ENCODE results near the gene NT5C2.

NT5C2 gene

GRCh38 chr10:103077020-103077419, 116.1 kb downstream of the NT5C2 start:
- TF ChIP-seq EZH2phosphoT487 (IDR thresholded peaks at IDR 0.05; ENCODE audit: low read length) (no peak), EZH2 (optimal IDR thresholded peaks at IDR 0.05; ENCODE audit: low read depth, low read length) (no peak), CTCF (IDR thresholded peaks at IDR 0.05; ENCODE audit: low read length) (no peak)
- no peaks in the 10 kb centered on the region for H4K20me1 ChIP-seq (ENCODE audit: insufficient read depth, low read length)
- no peak overlapping the region for H3K4me3 ChIP-seq (ENCODE audit: low read length)
- H3K4me2 ChIP-seq (ENCODE audit: low read depth, low read length): no peak overlapping the region
- no peak for DNase-seq
- no peaks in the 10 kb centered on the region for H3K4me1 ChIP-seq (ENCODE audit: low read length)
- no peaks in the 10 kb centered on the region for H3K36me3 ChIP-seq (replicated peaks; ENCODE audit: insufficient read depth, low read length)
- no peaks in the 10 kb centered on the region for H3K9me2 ChIP-seq (replicated peaks; ENCODE audit: insufficient read depth, low read length)
- H3K9ac ChIP-seq (ENCODE audit: low read length): no peak overlapping the region
- H3K9me3 ChIP-seq (replicated peaks; ENCODE audit: insufficient read depth, low read length): no peaks in the 10 kb centered on the region
- H3K27me3 ChIP-seq (replicated peaks; ENCODE audit: insufficient read depth, low read length): no peaks in the 10 kb centered on the region
- no peaks in the 10 kb centered on the region for H3F3A ChIP-seq (ENCODE audit: insufficient read depth, low read length)
- H3K79me2 ChIP-seq (ENCODE audit: low read length): no peaks in the 10 kb centered on the region
- H2AFZ ChIP-seq (ENCODE audit: low read length): no peak overlapping the region
- no peak overlapping the region for H3K27ac ChIP-seq (ENCODE audit: low read length)

GRCh38 chr10:103072891-103073290, 120.2 kb downstream of the NT5C2 start:
- no peak overlapping the region for H3K27ac ChIP-seq (ENCODE audit: low read length)
- no peak overlapping the region for H3K4me3 ChIP-seq (ENCODE audit: low read length)
- peaks cover 5% of the 10 kb centered on the region for H3F3A ChIP-seq (ENCODE audit: insufficient read depth, low read length)
- no peaks in the 10 kb centered on the region for H3K9me3 ChIP-seq (replicated peaks; ENCODE audit: insufficient read depth, low read length)
- H3K27me3 ChIP-seq (replicated peaks; ENCODE audit: insufficient read depth, low read length): no peaks in the 10 kb centered on the region
- TF ChIP-seq EZH2phosphoT487 (IDR thresholded peaks at IDR 0.05; ENCODE audit: low read length) (no peak), CTCF (IDR thresholded peaks at IDR 0.05; ENCODE audit: low read length) (no peak), EZH2 (optimal IDR thresholded peaks at IDR 0.05; ENCODE audit: low read depth, low read length) (no peak)
- no peaks in the 10 kb centered on the region for H3K36me3 ChIP-seq (replicated peaks; ENCODE audit: insufficient read depth, low read length)
- no peaks in the 10 kb centered on the region for H3K79me2 ChIP-seq (ENCODE audit: low read length)
- no peaks in the 10 kb centered on the region for H4K20me1 ChIP-seq (ENCODE audit: insufficient read depth, low read length)
- H3K9ac ChIP-seq (ENCODE audit: low read length): no peak overlapping the region
- peaks cover 22% of the 10 kb centered on the region for H3K4me1 ChIP-seq (ENCODE audit: low read length)
- H3K4me2 ChIP-seq (ENCODE audit: low read depth, low read length): no peak overlapping the region
- no peak overlapping the region for H2AFZ ChIP-seq (ENCODE audit: low read length)
- DNase-seq: no peak
- H3K9me2 ChIP-seq (replicated peaks; ENCODE audit: insufficient read depth, low read length): no peaks in the 10 kb centered on the region

- peaks cover 5% of the 10 kb centered on the region for H3F3A ChIP-seq (ENCODE audit: insufficient read depth, low read length)
- no peaks in the 10 kb centered on the region for H3K9me2 ChIP-seq (replicated peaks; ENCODE audit: insufficient read depth, low read length)
- H3K27me3 ChIP-seq (replicated peaks; ENCODE audit: insufficient read depth, low read length): no peaks in the 10 kb centered on the region
- H3K4me3 ChIP-seq (ENCODE audit: low read length): no peak overlapping the region
- H3K79me2 ChIP-seq (ENCODE audit: low read length): no peaks in the 10 kb centered on the region
- H2AFZ ChIP-seq (ENCODE audit: low read length): no peak overlapping the region
- DNase-seq: no peak
- H4K20me1 ChIP-seq (ENCODE audit: insufficient read depth, low read length): no peaks in the 10 kb centered on the region
- H3K4me2 ChIP-seq (ENCODE audit: low read depth, low read length): no peak overlapping the region
- no peaks in the 10 kb centered on the region for H3K9me3 ChIP-seq (replicated peaks; ENCODE audit: insufficient read depth, low read length)
- H3K9ac ChIP-seq (ENCODE audit: low read length): no peak overlapping the region
- H3K27ac ChIP-seq (ENCODE audit: low read length): no peak overlapping the region
- TF ChIP-seq EZH2 (optimal IDR thresholded peaks at IDR 0.05; ENCODE audit: low read depth, low read length) (no peak), CTCF (IDR thresholded peaks at IDR 0.05; ENCODE audit: low read length) (no peak)
- no peaks in the 10 kb centered on the region for H3K36me3 ChIP-seq (replicated peaks; ENCODE audit: insufficient read depth, low read length)
- H3K4me1 ChIP-seq (ENCODE audit: low read length): peaks cover 28% of the 10 kb centered on the region
Observed at GRCh38 chr10:103072276-103072675, 120.8 kb downstream of the NT5C2 start.
